GM18873 (cell line): ENCODE results near the gene MIGA2.

Experiments
- ATAC-seq: cut with Tn5 transposase; IDR thresholded peaks from one replicate; pipeline ENCODE4 v1.9.1; 2021; ENCODE audit warnings: mild to moderate bottlenecking, moderate library complexity, moderate number of reproducible peaks; ENCODE audit not compliant: unreplicated experiment, low FRiP score

Gene MIGA2

GRCh38 chr9:129095170-129095667, 58.8 kb downstream of the MIGA2 start:
- no peak for ATAC-seq

- ATAC-seq: no peak
Observed at GRCh38 chr9:129095908-129096307, 59.5 kb downstream of the MIGA2 start.

- ATAC-seq: no peak
Observed at GRCh38 chr9:129097671-129098306, 61.4 kb downstream of the MIGA2 start.

DNA sequence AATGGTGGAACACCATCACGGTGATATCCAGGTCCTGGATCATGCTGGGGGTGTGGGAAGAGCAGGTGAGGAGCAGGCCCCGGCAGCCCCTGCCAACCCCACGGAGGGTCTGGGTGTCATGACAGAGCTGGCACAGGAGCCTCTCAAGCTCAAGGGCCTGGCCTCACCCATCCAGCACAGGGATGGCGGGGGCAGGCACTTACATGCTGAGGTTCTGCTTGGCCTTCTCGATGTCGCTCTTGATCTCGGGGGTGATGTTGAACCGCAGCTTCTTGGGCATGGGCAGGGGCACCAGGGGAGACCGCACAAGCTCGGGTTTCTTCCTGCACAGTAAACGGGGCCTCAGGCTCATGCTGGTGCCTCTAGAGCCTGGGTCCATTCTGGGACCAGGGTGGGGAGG, 61.9 kb downstream of the MIGA2 start:
- ATAC-seq: no peak

DNA sequence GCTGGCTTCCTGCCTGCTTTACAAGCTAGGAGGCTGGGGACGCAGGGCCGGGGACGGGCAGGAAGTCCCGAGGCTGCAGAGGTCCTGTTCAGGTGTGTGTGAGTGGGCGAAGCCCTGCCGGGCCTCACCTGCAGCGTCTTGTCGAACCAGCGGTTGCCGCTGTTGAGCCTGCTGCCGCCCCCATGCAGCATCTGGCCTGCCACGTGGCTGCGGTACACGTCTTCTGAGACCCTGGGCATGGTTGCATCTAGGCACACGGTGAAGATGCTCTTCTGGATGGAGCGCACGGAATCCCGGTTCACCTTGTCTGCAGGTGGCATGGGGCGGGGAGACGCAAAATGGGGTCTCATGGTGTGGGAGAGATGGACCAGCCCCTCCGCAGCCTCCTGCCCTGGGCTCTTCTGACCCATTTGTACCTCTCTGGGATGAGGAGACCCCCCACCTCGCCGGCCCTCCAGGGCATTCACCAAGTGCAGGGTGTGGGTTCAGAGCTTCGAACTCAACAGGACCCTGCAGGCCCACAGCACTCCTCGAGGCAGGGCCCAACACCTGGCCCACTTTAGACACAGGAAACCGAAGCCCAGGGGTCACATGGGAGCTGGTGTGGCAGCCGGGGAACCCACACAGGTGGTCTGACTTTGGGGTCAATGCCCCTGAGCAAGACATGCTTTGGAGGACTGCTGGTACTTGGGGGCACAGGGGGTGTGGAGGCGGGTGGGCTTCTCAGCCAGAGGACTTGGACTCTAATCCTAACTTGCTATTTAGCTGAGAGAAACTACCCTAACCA, 64.2 kb downstream of the MIGA2 start:
- ATAC-seq: no peak

DNA sequence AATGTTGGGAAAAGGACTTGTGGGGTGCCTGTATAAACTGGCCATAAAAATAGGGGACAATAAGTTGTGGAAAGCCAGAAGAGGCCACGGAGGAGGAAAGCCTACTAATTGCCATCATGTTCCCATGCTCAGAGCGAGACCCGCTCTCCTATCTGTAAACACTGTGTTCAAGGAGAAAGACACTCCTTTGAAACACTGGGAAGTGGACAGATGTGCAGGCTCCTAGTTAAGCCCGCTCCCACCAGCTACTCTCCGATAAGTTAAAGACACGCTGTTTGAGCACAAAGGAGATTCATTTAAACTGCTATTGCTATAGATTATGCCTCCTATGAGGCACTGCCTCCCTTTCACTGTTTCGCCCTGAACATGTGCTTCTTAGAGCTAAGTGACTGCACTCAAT, 64.9 kb downstream of the MIGA2 start:
- no peak for ATAC-seq

DNA sequence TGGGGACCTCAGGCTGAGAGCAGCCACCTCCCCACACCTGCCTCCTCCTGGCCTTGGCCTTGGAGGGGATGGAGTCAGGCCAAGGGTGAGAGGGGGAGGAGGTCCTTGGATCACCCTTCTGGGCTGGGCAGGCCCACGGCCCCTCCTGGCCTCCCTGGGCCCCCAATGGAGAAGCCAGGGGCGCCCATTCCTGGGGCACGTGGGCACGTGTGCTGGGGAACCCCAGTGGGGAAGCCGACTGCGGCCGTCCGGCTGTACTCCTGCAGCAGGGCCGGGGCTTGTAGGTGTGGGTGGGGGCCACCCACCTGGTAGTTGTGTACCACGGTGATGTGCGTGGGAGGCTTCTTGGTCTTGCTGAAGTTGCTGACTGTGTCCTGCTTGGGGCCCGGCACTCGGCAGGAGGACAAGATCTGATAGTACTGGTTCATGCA, 65.7 kb downstream of the MIGA2 start:
- no peak for ATAC-seq

DNA sequence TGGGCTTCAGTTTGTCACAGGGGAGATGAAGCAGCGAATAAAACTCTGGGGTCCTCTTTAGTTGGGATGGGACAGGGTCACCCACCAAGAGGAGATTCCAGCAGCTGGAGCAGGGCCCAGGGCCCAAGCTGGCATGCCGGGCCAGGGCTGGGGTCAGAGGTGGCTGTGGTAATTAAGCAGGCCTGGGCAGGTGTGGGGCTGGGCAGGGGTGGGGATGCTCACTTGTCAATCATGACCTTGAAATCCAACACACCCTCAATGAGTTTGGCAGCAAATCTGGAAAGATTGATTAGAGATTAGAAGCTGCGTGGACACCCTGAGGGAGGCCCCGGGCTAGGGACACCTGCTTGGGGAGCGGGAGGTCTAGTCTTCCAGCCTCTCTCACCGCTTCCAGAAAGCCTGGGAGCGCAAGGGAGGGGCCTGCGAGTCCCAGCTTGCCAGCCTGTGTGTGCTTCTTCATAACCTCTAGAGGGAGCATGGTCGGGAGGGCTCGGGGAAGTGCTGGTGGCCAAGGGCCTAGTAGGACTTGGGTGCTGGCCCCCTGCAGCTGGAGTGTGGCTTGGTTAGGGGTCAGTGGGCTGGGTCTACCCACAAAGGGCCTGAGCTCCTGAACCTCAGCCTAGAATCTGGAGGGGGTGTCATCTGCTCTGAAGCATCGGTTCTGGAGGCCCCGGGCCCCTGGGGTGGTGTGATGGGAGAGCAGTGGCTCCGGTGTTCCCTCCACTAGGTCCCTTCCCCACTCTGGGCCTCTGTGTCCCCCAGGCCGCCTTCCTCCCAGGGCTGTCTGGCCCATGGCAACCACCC, 66.6 kb downstream of the MIGA2 start:
- ATAC-seq: no peak

DNA sequence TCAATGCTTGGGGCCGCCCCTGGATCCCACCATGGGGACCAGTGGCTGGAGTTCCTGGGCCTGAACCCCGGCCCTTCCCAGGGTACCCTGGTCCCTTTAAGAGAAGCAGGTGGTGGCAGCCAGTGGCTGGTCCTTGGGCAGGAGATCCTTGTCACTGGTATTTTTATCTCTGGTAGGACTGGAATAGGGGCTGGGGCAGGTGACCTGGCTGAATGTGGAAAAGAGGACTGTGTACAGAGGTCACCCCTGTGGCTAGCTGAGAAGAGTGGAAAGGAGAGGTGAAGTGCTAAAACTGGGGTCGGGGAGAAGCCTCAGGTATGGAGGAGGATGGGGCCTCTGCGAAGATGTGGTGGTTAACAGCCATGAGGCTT, 67.2 kb downstream of the MIGA2 start:
- ATAC-seq: no peak

DNA sequence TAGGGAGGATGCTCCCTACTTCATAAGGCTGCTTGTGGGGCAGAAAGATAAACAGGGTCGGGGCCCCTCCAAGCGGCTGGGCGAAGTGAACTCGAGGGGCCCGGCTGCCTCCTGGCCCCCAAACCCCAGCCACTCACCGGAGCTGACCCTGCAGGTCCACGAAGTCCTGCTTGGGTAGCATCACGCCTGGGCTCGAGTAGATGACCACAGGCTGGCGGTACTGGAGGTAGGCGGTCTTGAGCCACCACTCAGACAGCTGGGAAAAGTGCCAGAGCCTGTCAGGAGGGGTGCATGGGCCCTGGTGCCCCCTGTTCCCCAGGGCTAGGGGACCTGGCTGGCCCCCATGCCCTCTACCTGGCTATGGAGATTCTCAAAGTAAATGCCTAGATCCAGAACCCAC, 67.6 kb downstream of the MIGA2 start:
- no peak for ATAC-seq

DNA sequence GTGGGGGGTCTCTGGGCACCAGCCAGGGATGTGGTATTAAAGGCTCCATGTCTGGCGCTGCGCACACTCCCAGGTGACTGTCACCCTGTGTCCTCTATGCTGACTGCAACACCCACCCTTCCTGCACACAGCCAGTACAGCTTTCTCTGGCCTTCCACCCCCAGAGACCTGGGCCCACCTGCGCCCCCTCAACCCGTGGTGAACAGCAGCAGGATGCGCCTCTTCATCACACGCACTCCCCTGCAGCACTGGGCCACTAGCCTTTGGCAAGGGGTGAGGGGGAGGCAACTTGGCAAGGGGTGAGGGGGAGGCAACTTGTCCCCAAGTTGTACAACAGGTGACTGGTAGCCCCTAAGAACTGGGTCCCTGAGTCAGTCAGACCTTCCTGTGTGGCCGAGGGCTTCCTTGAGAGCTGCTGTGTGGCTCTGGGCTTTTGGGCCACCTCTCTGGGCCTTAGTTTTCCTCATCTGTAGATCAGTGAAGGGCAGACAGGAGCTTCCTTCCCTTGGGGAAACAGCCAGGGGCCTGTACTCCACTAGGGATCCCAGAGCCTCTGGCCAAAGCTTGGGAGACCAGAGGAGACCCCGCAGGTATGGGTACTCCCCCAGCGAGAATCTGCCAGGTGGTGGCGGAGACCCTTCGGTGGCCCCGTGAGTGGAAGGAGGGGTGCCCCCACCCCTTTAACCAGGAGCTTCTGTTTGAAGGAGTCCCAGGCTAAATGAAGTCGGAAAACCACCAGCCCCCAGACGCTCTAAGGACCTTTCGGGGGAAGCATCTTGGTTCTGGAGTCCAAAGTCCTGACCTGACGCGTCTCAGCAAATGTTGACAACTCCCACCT, 69.7 kb downstream of the MIGA2 start:
- ATAC-seq: no peak

DNA sequence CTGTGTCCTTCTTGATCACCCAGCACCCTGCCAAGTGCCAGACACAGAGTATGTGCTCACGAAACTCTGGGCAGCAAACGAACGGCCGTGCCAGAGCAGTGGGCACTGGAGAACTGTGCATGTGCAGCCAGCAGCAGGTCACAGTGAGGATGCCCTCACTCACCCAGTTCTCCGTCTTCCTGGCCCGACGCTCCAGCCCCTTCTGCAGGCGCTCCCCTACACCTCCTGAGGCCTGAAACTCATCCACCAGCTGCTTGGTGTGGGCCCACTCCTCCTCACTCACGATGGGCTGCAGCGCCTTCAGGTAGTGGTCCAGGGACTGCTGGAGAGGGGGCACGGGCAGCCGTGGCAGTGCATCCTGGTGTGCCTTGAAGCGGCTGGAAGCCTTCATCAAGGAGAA, 71.2 kb downstream of the MIGA2 start:
- no peak for ATAC-seq

DNA sequence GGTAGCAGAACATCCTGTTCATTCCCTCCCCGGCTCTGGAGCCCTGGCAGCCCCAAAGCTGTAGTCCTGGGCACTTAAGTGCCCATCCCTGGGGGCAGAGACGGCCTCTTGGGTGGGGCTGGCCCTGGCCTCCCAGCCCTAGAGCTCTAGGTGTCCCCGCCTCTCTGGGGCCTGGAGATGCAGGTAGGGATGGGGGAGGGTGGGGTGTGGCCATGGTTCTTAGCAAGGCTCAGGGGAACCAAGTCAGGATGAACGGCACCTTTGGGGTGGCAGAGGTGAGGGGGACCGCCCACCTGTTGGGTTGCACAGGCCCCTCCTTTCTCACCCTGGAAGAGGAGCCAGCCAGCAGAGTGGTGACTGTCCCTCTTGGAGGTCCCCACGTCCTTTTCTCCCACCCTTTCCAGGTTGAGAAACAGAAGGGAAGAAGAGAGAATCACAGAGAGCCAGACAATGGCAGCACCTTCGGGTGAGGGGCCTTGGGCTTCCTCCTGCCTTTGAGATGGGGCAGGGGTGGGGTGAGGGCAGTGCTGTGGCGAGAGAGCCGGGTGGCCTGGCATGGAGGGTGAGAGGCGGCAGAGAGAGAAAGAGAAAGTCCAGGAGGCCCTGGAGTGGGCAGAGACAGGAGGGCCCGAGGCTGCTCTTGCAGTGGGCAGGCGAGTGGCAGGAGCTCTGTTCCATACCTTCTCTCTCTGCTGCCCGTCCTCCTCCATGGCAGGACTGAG, 71.8 kb downstream of the MIGA2 start:
- no peak for ATAC-seq

GRCh38 chr9:129108805-129109536, 72.5 kb downstream of the MIGA2 start:
- ATAC-seq: no peak

DNA sequence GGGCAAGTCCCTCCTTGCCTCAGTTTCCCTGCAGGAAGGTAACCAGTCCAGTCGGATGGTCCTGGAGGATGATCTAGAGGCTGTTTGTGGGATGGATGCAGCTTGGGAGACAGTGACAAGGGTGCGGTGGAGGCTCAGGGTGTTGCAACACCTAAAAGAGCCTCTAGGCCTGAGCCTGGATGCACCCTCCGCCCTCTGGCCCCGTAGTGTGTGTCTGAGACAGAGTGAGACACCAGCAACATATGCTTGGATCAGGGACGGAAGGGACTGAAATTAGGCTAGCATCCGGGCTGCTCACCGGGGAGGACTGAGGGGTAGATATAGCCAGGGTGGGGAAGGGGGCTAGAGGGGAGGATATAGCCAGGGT, 73.1 kb downstream of the MIGA2 start:
- no peak for ATAC-seq

- ATAC-seq: peak; percentile 21
Observed at GRCh38 chr9:129109952-129110739, 73.7 kb downstream of the MIGA2 start.

- ATAC-seq: peak; percentile 36
Observed at GRCh38 chr9:129110740-129111527, 74.5 kb downstream of the MIGA2 start, which contains the start of the genes CRAT and PTPA. CRAT (minus strand) TSS chr9:129110793; CDS start chr9:129110509, 284 bp downstream. PTPA (plus strand) TSS chr9:129111415; CDS start chr9:129111601, 186 bp downstream.
